Parietal lobe (tissue), 2 donors: ENCODE data around the gene C5orf22. TPM values are rescaled to one million over a fixed set of nuclear protein-coding genes. Genes with fewer than 3 reads are reported as not detected.

Source experiments
- small RNA-seq: library from RNA; depleted of rRNA; stranded (forward); fragments of <200 nt; gene quantifications from one replicate; pipeline ENCODE3, GENCODE V24; 2014; ENCODE audit warnings: low replicate concordance
- total RNA-seq: library from RNA; depleted of rRNA; stranded (reverse); fragments of >200 nt; gene quantifications from one replicate; pipeline ENCODE4 v1.2.3, GENCODE V29; 2014

Gene C5orf22
- 30.7 TPM for total RNA-seq

GRCh38 chr5:31531888-31532547, at the start of gene C5orf22, which contains the start of gene DROSHA:
C5orf22 (plus strand) TSS chr5:31532301; CDS start chr5:31532393, 92 bp downstream.
DROSHA (minus strand) TSS chr5:31532093; CDS start chr5:31529059, 3,034 bp downstream.

Small RNA genes within 50 kb of the gene (small RNA-seq; reads per million reads assigned to genes)
- not detected for gene RF00019
- gene RNU6-363P = not detected

Other genes starting within 250 kb of the C5orf22 start
- gene DROSHA, start 208 bp upstream of the C5orf22 start, total RNA-seq = 125 TPM
- gene PDZD2, start 106.8 kb downstream of the C5orf22 start, total RNA-seq = 47.3 TPM